ENCODE measurements around the gene LSP1. TPM values are rescaled to one million over a fixed set of nuclear protein-coding genes. Genes with fewer than 3 reads are reported as not detected.

Gene LSP1
- total RNA-seq, 4 donors from 2014 or later: 73.7 to 105 (median 86.6) TPM

DNA sequence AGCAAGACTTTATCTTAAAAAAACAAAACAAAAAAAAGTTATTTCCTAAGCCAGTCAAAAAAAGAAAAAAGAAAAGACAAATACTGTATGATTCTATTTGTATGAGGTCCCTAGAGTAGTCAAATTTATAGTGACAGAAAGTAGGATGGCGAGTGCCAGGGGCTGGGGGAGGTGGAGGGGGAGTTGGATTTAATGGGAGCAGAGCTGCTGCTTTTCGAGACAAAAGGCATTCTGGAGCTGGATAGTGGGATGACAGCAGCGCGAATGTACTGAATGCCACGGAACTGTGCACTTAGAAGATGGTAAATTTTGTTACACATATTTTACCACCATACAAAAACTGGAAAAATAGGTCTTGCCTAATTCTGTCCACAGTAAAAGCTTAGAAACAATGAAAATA, 35.9 kb upstream of the LSP1 start:
- 88 to 93% methylated on average over 5 of the region's 5 CpGs for WGBS, 2 donors
- no peak for DNase-seq (ENCODE audit: low spot score in 2 of 2)
- intact Hi-C loops (cut with DNase I; ENCODE audit: low total_unique reads): no loop called here
- H3K4me3 ChIP-seq (ENCODE audit: low read depth, poor library complexity, severe bottlenecking): no peak overlapping the region
- no peak for TF ChIP-seq POLR2A (IDR thresholded peaks at IDR 0.05)
- TF ChIP-seq, protein P1, sequence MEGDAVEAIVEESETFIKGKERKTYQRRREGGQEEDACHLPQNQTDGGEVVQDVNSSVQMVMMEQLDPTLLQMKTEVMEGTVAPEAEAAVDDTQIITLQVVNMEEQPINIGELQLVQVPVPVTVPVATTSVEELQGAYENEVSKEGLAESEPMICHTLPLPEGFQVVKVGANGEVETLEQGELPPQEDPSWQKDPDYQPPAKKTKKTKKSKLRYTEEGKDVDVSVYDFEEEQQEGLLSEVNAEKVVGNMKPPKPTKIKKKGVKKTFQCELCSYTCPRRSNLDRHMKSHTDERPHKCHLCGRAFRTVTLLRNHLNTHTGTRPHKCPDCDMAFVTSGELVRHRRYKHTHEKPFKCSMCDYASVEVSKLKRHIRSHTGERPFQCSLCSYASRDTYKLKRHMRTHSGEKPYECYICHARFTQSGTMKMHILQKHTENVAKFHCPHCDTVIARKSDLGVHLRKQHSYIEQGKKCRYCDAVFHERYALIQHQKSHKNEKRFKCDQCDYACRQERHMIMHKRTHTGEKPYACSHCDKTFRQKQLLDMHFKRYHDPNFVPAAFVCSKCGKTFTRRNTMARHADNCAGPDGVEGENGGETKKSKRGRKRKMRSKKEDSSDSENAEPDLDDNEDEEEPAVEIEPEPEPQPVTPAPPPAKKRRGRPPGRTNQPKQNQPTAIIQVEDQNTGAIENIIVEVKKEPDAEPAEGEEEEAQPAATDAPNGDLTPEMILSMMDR (IDR thresholded peaks at IDR 0.05): no peak

- no peak for TF ChIP-seq POLR2A (IDR thresholded peaks at IDR 0.05)
- TF ChIP-seq, protein P1 (IDR thresholded peaks at IDR 0.05): no peak
- intact Hi-C loops (cut with DNase I; ENCODE audit: low total_unique reads): no loop called here
- DNase-seq (ENCODE audit: low spot score in 2 of 2): no peak
- H3K4me3 ChIP-seq (ENCODE audit: low read depth, poor library complexity, severe bottlenecking): no peak overlapping the region
- 65 to 67% methylated on average over 1 of the region's 1 CpG for WGBS, 2 donors
These were observed 35.4 kb upstream of the LSP1 start for GRCh38 chr11:1817511-1817910.

- no peak overlapping the region for H3K4me3 ChIP-seq (ENCODE audit: low read depth, poor library complexity, severe bottlenecking)
- WGBS, 2 donors: 37 to 79% methylated on average over 3 of the region's 3 CpGs
- no peak for DNase-seq (ENCODE audit: low spot score in 2 of 2)
- intact Hi-C loops (cut with DNase I; ENCODE audit: low total_unique reads): no loop called here
- TF ChIP-seq, protein P1 (IDR thresholded peaks at IDR 0.05): no peak
- TF ChIP-seq POLR2A (IDR thresholded peaks at IDR 0.05): no peak
These were observed 33.8 kb upstream of the LSP1 start for GRCh38 chr11:1819074-1819473.

DNA sequence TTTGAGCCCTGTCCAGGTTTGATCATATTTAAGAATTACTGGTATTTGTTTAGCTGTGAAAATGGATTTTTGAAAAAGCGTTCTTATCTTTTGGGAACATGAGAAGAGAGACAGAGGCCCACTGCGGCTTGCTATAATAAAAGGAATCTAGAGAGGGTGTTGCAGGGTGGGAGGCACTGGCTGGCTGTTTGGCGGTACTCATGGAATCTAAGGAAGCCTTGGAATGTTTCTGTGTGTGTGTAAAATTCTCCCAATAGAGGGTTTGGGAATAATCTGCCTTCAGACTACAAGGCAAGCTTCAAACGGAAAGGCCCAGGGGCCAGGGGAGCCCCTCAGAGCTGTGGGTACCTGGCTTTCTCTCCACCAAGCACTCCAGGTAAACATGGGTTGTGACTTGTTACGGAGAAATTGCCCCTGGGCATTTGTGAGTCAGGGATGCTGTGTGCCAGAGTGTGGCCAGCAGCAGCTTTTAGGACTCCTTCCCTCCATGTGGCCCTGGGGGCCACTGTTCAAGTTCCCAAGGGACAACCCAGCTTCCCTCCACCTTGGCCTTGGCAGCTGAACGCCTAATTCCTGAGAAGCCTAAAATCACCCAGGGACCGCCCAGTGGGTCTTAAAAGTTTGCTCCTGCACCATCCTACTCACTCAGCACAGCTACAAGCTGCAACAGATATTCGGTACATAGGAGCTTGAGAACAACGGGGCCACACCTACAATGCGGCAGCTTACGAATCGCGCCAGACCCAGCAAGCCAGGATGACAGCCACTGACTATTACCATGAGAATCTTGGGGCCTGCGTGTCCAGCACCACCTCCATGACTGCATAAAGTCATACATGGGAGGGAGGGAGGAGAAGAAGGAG, 32.2 kb upstream of the LSP1 start:
- H3K4me3 ChIP-seq (ENCODE audit: low read depth, poor library complexity, severe bottlenecking): no peak overlapping the region
- TF ChIP-seq, protein P1 (IDR thresholded peaks at IDR 0.05): no peak
- TF ChIP-seq POLR2A (IDR thresholded peaks at IDR 0.05): no peak
- intact Hi-C loops (cut with DNase I; ENCODE audit: low total_unique reads): no loop called here
- 49 to 52% methylated on average over 14 of the region's 14 CpGs for WGBS, 2 donors
- no peak for DNase-seq (ENCODE audit: low spot score in 2 of 2)

- no peak for DNase-seq (ENCODE audit: low spot score in 2 of 2)
- intact Hi-C loops (cut with DNase I; ENCODE audit: low total_unique reads): no loop called here
- TF ChIP-seq, protein P1 (IDR thresholded peaks at IDR 0.05): no peak
- no peak for TF ChIP-seq POLR2A (IDR thresholded peaks at IDR 0.05)
- H3K4me3 ChIP-seq (ENCODE audit: low read depth, poor library complexity, severe bottlenecking): no peak overlapping the region
These were observed 31.3 kb upstream of the LSP1 start for GRCh38 chr11:1821562-1821961.
